WERI-Rb-1 (cell line): ENCODE measurements around the gene MID2.

Experiments used
- DNase-seq: peaks from one replicate; pipeline ENCODE4 v3.0.0-alpha.2; 2020
- H3K27ac ChIP-seq: fragments of 250-450 bp; sonication (Bioruptor Pico); 2 replicates; pipeline ENCODE4 v1.5.1; 2020; ENCODE audit warnings: mild to moderate bottlenecking, moderate library complexity
- H3K27me3 ChIP-seq: fragments of 250-450 bp; sonication (Bioruptor Pico); 2 replicates; pipeline ENCODE4 v1.5.1; 2021; ENCODE audit warnings: mild to moderate bottlenecking, low read depth, moderate library complexity; ENCODE audit not compliant: insufficient read depth, severe bottlenecking
- H3K36me3 ChIP-seq: fragments of 250-450 bp; sonication (Bioruptor Pico); 2 replicates; pipeline ENCODE4 v1.5.1; 2020; ENCODE audit warnings: mild to moderate bottlenecking, moderate library complexity
- H3K4me3 ChIP-seq: 2 replicates; pipeline ENCODE4 v1.5.1; 2011; ENCODE audit warnings: low read depth, mild to moderate bottlenecking, control low read depth, low read length
- H3K9me3 ChIP-seq: fragments of 250-450 bp; sonication (Bioruptor Pico); 2 replicates; pipeline ENCODE4 v1.5.1; 2021; ENCODE audit warnings: mild to moderate bottlenecking, moderate library complexity; ENCODE audit not compliant: severe bottlenecking
- TF ChIP-seq, protein P1 (sequence below): IDR thresholded peaks from 2 replicates; pipeline ENCODE4 v1.5.1; 2011; ENCODE audit warnings: low read depth, mild to moderate bottlenecking, control low read depth, inconsistent platforms, low read length

MID2 gene

DNA sequence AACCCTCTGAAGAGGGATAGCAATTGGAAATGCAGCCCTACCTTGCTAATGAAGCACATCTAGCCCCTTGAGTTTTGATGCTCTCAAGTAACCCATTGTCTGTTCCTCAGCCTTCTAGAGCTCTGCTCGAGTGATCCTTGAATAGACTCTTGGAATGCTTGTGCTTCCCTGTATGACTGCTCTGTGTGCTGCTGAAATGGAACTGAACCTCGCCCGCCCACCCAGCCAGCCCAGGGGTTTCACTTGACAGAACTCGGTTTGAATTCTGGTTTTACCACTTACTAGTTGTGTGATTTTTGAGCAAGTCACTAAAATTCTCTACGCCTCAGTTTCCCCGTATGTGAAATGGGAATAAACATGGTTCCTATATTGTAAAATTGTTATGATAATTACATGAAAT, 77.1 kb downstream of the MID2 start:
- H3K27me3 ChIP-seq = peaks cover 25% of the 10 kb centered on the region
- DNase-seq = no peak
- H3K9me3 ChIP-seq = no peaks in the 10 kb centered on the region

DNA sequence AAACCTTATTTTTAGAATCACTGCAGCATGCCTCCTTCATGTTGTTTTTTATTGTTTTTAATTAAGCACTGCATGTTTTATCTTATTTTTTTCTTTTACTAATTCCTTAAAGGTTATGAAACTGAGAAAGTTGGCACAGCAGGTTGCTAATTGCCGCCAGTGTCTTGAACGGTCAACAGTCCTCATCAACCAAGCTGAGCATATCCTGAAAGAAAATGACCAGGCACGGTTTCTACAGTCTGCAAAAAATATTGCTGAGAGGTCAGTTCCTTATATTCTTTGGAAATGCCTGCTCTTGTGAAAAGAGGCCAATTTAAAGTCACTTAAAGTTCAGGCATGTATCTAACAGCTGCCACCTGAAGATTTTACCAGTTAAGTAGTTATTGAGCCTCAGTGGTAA, 79.7 kb downstream of the MID2 start:
- H3K27me3 ChIP-seq = peaks cover 20% of the 10 kb centered on the region
- TF ChIP-seq, protein P1, sequence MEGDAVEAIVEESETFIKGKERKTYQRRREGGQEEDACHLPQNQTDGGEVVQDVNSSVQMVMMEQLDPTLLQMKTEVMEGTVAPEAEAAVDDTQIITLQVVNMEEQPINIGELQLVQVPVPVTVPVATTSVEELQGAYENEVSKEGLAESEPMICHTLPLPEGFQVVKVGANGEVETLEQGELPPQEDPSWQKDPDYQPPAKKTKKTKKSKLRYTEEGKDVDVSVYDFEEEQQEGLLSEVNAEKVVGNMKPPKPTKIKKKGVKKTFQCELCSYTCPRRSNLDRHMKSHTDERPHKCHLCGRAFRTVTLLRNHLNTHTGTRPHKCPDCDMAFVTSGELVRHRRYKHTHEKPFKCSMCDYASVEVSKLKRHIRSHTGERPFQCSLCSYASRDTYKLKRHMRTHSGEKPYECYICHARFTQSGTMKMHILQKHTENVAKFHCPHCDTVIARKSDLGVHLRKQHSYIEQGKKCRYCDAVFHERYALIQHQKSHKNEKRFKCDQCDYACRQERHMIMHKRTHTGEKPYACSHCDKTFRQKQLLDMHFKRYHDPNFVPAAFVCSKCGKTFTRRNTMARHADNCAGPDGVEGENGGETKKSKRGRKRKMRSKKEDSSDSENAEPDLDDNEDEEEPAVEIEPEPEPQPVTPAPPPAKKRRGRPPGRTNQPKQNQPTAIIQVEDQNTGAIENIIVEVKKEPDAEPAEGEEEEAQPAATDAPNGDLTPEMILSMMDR = no peak
- no peak overlapping the region for H3K4me3 ChIP-seq
- H3K9me3 ChIP-seq = no peaks in the 10 kb centered on the region
- H3K27ac ChIP-seq = no peak overlapping the region
- H3K36me3 ChIP-seq = no peaks in the 10 kb centered on the region
- no peak for DNase-seq

More for the DNA sequence above, 77.1 kb downstream of the MID2 start:
- no peaks in the 10 kb centered on the region for H3K36me3 ChIP-seq
- H3K27ac ChIP-seq = no peak overlapping the region
- TF ChIP-seq, protein P1 = no peak
- no peak overlapping the region for H3K4me3 ChIP-seq

DNA sequence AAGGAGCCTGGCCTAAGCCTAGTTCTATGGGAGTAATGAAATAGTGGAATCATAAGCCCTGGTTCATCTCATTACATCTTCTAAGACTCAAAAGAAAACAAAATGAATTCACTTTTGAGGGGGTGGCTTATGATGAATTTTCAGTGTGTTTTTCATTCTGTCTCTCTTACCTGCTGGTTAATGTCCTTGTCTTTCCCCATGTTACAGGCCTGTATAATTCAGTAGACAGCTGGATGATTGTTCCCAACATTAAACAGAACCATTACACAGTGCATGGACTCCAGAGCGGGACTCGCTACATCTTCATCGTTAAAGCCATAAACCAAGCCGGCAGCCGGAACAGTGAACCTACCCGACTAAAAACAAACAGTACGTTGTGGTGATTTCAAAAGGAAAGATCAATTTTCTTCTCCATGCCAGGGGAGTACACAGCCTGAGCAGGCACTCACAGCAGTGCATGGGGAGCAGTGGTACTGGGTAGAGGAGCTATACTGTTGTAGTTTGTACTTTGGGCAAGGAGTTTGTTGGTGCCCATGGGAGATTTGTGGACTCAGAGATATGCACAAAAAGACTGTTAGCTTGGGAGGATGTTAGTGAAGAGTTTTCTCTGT, 98.6 kb downstream of the MID2 start:
- TF ChIP-seq, protein P1 = no peak
- H3K27ac ChIP-seq = no peak overlapping the region
- no peaks in the 10 kb centered on the region for H3K36me3 ChIP-seq
- peaks cover 29% of the 10 kb centered on the region for H3K27me3 ChIP-seq
- H3K9me3 ChIP-seq = no peaks in the 10 kb centered on the region
- no peak for DNase-seq
- H3K4me3 ChIP-seq = no peak overlapping the region

DNA sequence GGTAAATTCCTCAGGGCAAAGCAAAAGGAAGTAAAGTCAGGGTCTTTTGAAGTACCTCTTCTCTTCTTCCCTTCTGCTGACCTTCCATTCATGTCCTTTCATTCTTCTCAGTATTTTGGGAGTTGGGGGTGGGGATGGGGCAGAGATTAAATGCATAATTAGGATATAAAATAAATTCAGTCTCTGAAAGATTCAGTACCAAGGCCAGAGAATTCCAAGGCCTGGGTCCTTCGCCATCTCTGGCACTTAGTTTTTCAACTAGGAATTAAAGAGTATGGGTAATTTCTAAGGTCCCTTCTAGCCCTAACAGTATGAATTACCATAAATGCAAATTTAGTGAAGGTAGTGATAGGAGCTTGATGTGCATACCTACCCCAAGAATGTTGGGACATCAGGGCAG, 108.6 kb downstream of the MID2 start:
- Histone ChIP-seq H3K36me3 (no peaks in the 10 kb centered on the region), H3K9me3 (no peaks in the 10 kb centered on the region), H3K4me3 (no peak overlapping the region), H3K27ac (no peak overlapping the region), H3K27me3 (peaks cover 64% of the 10 kb centered on the region)
- TF ChIP-seq, protein P1 = no peak
- no peak for DNase-seq

DNA sequence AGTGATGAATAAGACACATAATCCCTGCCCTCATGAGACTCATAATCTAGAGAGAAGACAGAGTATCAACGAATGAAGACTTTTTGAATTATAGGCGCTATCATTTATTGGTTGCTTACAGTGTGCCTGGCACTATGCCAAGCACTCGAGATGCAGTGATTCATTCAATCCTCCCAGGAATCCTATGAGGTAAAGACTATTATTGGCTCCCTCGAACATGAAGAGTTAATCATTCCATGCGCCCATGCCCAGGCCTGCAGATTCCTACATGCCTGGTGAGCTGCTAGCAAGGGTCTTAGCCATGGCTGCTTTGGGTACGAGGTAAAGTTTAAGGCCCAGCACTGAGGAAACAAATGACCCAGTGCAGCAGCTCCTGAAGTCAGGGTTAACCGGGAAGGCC, 109.5 kb downstream of the MID2 start:
- Histone ChIP-seq H3K27me3 (peaks cover 64% of the 10 kb centered on the region), H3K9me3 (no peaks in the 10 kb centered on the region), H3K36me3 (no peaks in the 10 kb centered on the region), H3K4me3 (no peak overlapping the region), H3K27ac (no peak overlapping the region)
- no peak for DNase-seq
- TF ChIP-seq, protein P1 = no peak
